CD4-positive, alpha-beta T cell treated with Interleukin-17A for 1 hour (primary cell): ENCODE data around the gene PACRG.
A peak's percentile ranks its signal among the peaks of the same experiment; 100 is the strongest.

ENCODE experiments used
- DNase-seq: peaks from one replicate; pipeline ENCODE4 v3.0.0-alpha.2; 2020

Gene PACRG

GRCh38 chr6:162710936-162711335, 16.8 kb upstream of the PACRG start:
- no peak for DNase-seq

GRCh38 chr6:162711376-162711775, 16.4 kb upstream of the PACRG start:
- DNase-seq: no peak

GRCh38 chr6:162712694-162713093, 15.1 kb upstream of the PACRG start:
- no peak for DNase-seq

GRCh38 chr6:162713974-162714780, 13.6 kb upstream of the PACRG start:
- DNase-seq: no peak

- DNase-seq: no peak
Observed at GRCh38 chr6:162715601-162716000, 12.2 kb upstream of the PACRG start.

- no peak for DNase-seq
Observed at GRCh38 chr6:162719528-162719927, 8.2 kb upstream of the PACRG start.

GRCh38 chr6:162721404-162721687, 6.4 kb upstream of the PACRG start:
- DNase-seq: no peak

GRCh38 chr6:162722226-162722625, 5.5 kb upstream of the PACRG start:
- DNase-seq: no peak

- no peak for DNase-seq
Observed at GRCh38 chr6:162722633-162723032, 5.1 kb upstream of the PACRG start.

GRCh38 chr6:162726947-162727321, 840 bp upstream of the PACRG start:
- peak; percentile 42 for DNase-seq

GRCh38 chr6:162728197-162728596, 423 bp downstream of the PACRG start:
- DNase-seq: no peak

GRCh38 chr6:162728706-162729105, 932 bp downstream of the PACRG start:
- DNase-seq: no peak

- DNase-seq: no peak
Observed at GRCh38 chr6:162730502-162730901, 2.7 kb downstream of the PACRG start.

- DNase-seq: peak; percentile 41
Observed at GRCh38 chr6:162733489-162733888, 5.7 kb downstream of the PACRG start.

- peak; percentile 5 for DNase-seq
Observed at GRCh38 chr6:162736961-162737360, 9.2 kb downstream of the PACRG start.

- DNase-seq: no peak
Observed at GRCh38 chr6:162750776-162751175, 23.0 kb downstream of the PACRG start.

- DNase-seq: no peak
Observed at GRCh38 chr6:162751211-162751859, 23.6 kb downstream of the PACRG start.

GRCh38 chr6:162753775-162754174, 26.0 kb downstream of the PACRG start:
- no peak for DNase-seq

GRCh38 chr6:162770136-162770535, 42.4 kb downstream of the PACRG start:
- no peak for DNase-seq

GRCh38 chr6:162770955-162771354, 43.2 kb downstream of the PACRG start:
- no peak for DNase-seq

GRCh38 chr6:162772466-162772865, 44.7 kb downstream of the PACRG start:
- no peak for DNase-seq

- no peak for DNase-seq
Observed at GRCh38 chr6:162773996-162774395, 46.2 kb downstream of the PACRG start.

GRCh38 chr6:162777091-162777490, 49.3 kb downstream of the PACRG start:
- no peak for DNase-seq

- no peak for DNase-seq
Observed at GRCh38 chr6:162778603-162779002, 50.8 kb downstream of the PACRG start.
